ENCODE data around the gene GMDS. TPM values are rescaled to one million over a fixed set of nuclear protein-coding genes. Genes with fewer than 3 reads are reported as not detected.

Gene GMDS
- total and polyA plus RNA-seq, 2 experiments from 2014 or later = 30.1 to 36.5 TPM

GRCh38 chr6:1757131-1757530, 488.3 kb downstream of the GMDS start:
- Histone ChIP-seq H2AFZ (no peak overlapping the region), H4K20me1 (replicated peaks; ENCODE audit: insufficient read depth) (no peaks in the 10 kb centered on the region), H3K27me3 (ENCODE audit: insufficient read depth) (no peaks in the 10 kb centered on the region), H3F3A (replicated peaks; ENCODE audit: low read depth) (no peaks in the 10 kb centered on the region), H3K4me2 (no peak overlapping the region), H3K27ac (ENCODE audit: low read depth) (no peak overlapping the region), H3K4me3 (no peak overlapping the region), H3K36me3 (ENCODE audit: insufficient read depth) (no peaks in the 10 kb centered on the region), H3K4me1 (ENCODE audit: insufficient read depth) (no peaks in the 10 kb centered on the region), H3K79me2 (replicated peaks; ENCODE audit: insufficient read depth) (no peaks in the 10 kb centered on the region), H3K9me2 (ENCODE audit: insufficient read depth) (peaks cover 3% of the 10 kb centered on the region; the same call in 1 of the 2 replicates)
- Mint-ChIP-seq H3K9me3 (peaks cover 7% of the 10 kb centered on the region; the same call in 2 of the 3 replicates), H3K27ac (no peak overlapping the region), H3K4me1 (peaks cover 3% of the 10 kb centered on the region; the same call in 2 of the 3 replicates), H3K27me3 (ENCODE audit: insufficient read depth, low read depth, poor library complexity) (peaks cover 2% of the 10 kb centered on the region), H3K4me3 (no peak overlapping the region), H3K36me3 (ENCODE audit: low read depth) (peaks cover 1% of the 10 kb centered on the region; the same call in 2 of the 3 replicates)
- ATAC-seq (no peak), DNase-seq (ENCODE audit: low spot score) (no peak)
- TF ChIP-seq JUNB (IDR thresholded peaks at IDR 0.05; ENCODE audit: unreplicated experiment) (no peak), NANOG (IDR thresholded peaks at IDR 0.05; ENCODE audit: borderline replicate concordance) (no peak), ZNF331 (CRISPR knock-in tag; IDR thresholded peaks at IDR 0.05; ENCODE audit: low read depth) (no peak), EZH2 (IDR thresholded peaks at IDR 0.05; ENCODE audit: low read depth, unreplicated experiment) (no peak)
- TF ChIP-seq, protein P1, sequence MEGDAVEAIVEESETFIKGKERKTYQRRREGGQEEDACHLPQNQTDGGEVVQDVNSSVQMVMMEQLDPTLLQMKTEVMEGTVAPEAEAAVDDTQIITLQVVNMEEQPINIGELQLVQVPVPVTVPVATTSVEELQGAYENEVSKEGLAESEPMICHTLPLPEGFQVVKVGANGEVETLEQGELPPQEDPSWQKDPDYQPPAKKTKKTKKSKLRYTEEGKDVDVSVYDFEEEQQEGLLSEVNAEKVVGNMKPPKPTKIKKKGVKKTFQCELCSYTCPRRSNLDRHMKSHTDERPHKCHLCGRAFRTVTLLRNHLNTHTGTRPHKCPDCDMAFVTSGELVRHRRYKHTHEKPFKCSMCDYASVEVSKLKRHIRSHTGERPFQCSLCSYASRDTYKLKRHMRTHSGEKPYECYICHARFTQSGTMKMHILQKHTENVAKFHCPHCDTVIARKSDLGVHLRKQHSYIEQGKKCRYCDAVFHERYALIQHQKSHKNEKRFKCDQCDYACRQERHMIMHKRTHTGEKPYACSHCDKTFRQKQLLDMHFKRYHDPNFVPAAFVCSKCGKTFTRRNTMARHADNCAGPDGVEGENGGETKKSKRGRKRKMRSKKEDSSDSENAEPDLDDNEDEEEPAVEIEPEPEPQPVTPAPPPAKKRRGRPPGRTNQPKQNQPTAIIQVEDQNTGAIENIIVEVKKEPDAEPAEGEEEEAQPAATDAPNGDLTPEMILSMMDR (conservative IDR thresholded peaks at IDR 0.05; ENCODE audit: low read depth in 2 of 2) = no peak
- TF ChIP-seq, protein P2, sequence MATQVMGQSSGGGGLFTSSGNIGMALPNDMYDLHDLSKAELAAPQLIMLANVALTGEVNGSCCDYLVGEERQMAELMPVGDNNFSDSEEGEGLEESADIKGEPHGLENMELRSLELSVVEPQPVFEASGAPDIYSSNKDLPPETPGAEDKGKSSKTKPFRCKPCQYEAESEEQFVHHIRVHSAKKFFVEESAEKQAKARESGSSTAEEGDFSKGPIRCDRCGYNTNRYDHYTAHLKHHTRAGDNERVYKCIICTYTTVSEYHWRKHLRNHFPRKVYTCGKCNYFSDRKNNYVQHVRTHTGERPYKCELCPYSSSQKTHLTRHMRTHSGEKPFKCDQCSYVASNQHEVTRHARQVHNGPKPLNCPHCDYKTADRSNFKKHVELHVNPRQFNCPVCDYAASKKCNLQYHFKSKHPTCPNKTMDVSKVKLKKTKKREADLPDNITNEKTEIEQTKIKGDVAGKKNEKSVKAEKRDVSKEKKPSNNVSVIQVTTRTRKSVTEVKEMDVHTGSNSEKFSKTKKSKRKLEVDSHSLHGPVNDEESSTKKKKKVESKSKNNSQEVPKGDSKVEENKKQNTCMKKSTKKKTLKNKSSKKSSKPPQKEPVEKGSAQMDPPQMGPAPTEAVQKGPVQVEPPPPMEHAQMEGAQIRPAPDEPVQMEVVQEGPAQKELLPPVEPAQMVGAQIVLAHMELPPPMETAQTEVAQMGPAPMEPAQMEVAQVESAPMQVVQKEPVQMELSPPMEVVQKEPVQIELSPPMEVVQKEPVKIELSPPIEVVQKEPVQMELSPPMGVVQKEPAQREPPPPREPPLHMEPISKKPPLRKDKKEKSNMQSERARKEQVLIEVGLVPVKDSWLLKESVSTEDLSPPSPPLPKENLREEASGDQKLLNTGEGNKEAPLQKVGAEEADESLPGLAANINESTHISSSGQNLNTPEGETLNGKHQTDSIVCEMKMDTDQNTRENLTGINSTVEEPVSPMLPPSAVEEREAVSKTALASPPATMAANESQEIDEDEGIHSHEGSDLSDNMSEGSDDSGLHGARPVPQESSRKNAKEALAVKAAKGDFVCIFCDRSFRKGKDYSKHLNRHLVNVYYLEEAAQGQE (IDR thresholded peaks at IDR 0.05; ENCODE audit: unreplicated experiment) = no peak

DNA sequence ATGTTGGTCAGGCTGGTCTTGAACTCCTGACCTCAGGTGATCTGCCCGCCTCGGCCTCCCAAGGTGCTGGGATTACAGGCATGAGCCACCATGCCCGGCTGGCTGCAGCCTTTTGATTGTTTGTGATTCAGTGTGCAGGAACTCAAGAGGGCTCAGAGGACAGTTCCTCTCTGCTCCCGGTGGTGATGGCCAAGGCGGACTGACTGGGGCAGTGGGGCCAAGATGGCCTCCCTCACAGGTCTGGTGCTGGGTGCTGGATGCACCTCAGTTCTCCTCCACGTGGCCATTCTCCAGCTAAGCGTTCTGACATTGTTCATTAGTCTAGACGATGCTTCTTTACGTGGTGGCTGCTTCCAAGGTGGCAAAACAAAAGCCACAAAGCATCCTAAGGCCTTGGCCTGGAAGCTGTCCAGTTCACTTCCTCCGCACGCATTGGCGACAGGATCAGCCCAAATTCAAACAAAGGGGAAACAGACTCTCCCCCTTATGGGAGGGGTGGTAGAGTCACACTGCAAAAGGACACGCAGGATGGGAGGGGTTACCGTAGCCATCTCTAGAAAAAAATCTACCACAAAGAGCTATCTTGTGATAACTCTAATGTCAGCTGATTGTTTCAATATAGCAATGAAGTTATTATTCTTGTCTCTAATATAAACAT, 488.8 kb downstream of the GMDS start:
- Mint-ChIP-seq H3K36me3 (ENCODE audit: low read depth) (peaks cover 6% of the 10 kb centered on the region; the same call in 2 of the 3 replicates), H3K27ac (no peak overlapping the region), H3K4me1 (peaks cover 3% of the 10 kb centered on the region; the same call in 2 of the 3 replicates), H3K9me3 (peaks cover 12% of the 10 kb centered on the region), H3K4me3 (no peak overlapping the region), H3K27me3 (ENCODE audit: insufficient read depth, low read depth, poor library complexity) (peaks cover 2% of the 10 kb centered on the region)
- Histone ChIP-seq H2AFZ (no peak overlapping the region), H3K9me2 (ENCODE audit: insufficient read depth) (peaks cover 3% of the 10 kb centered on the region; the same call in 1 of the 2 replicates), H4K20me1 (replicated peaks; ENCODE audit: insufficient read depth) (no peaks in the 10 kb centered on the region), H3K27ac (ENCODE audit: low read depth) (no peak overlapping the region), H3K4me2 (no peak overlapping the region), H3K4me1 (ENCODE audit: insufficient read depth) (no peaks in the 10 kb centered on the region), H3K27me3 (ENCODE audit: insufficient read depth) (no peaks in the 10 kb centered on the region), H3K79me2 (replicated peaks; ENCODE audit: insufficient read depth) (no peaks in the 10 kb centered on the region), H3F3A (replicated peaks; ENCODE audit: low read depth) (no peaks in the 10 kb centered on the region), H3K36me3 (ENCODE audit: insufficient read depth) (no peaks in the 10 kb centered on the region), H3K4me3 (no peak overlapping the region)
- DNase-seq (ENCODE audit: low spot score) (no peak), ATAC-seq (no peak)
- TF ChIP-seq, protein P2 (IDR thresholded peaks at IDR 0.05; ENCODE audit: unreplicated experiment) = no peak
- TF ChIP-seq, protein P1 (conservative IDR thresholded peaks at IDR 0.05; ENCODE audit: low read depth in 2 of 2) = no peak
- TF ChIP-seq ZNF331 (CRISPR knock-in tag; IDR thresholded peaks at IDR 0.05; ENCODE audit: low read depth) (no peak), ETS1 (IDR thresholded peaks at IDR 0.05) (no peak), POLR2AphosphoS5 (IDR thresholded peaks at IDR 0.05; ENCODE audit: low read depth) (no peak)
